ENCODE data around the gene ALMS1. TPM values are rescaled to one million over a fixed set of nuclear protein-coding genes. Genes with fewer than 3 reads are reported as not detected.
"Not testable (repeated sequence)": the region's sequence is repeated elsewhere in the genome, so short reads cannot be mapped to it uniquely, and the experiment has no call there.

ALMS1 gene
- total and polyA plus RNA-seq, 4 donors = 7.2 to 58.0 (median 20.5) TPM

- no peaks in the 10 kb centered on the region for H3K27me3 ChIP-seq (ENCODE audit: control insufficient read depth in 3 of 3, insufficient read depth in 3 of 3, low read length in 2 of 3)
- no peak for TF ChIP-seq CTCF (IDR thresholded peaks at IDR 0.05; ENCODE audit: control extremely low read depth, extremely low read depth)
- no peak for ATAC-seq (ENCODE audit: insufficient read depth, low FRiP score)
- no peaks in the 10 kb centered on the region for H3K9me3 ChIP-seq (ENCODE audit: control insufficient read depth in 4 of 4, insufficient read depth in 3 of 4, low read length in 3 of 4)
- H3K27ac ChIP-seq (ENCODE audit: low read depth in 1 of 2, low read length in 1 of 2) = no peak overlapping the region
- H3K9ac ChIP-seq (ENCODE audit: insufficient read depth in 1 of 2, low read length in 2 of 2) = no peak overlapping the region
- H3K4me1 ChIP-seq (ENCODE audit: control insufficient read depth in 5 of 5, insufficient read depth in 5 of 5, low read length in 5 of 5) = no peaks in the 10 kb centered on the region
- DNase-seq = no peak
- no peak overlapping the region for H3K4me3 ChIP-seq
- peaks cover 21 to 38% (median 35%) of the 10 kb centered on the region in 4 donors for H3K36me3 ChIP-seq (ENCODE audit: control insufficient read depth in 4 of 4, insufficient read depth in 4 of 4, low read length in 4 of 4)
Observed at GRCh38 chr2:73449404-73449803, 63.8 kb downstream of the ALMS1 start.

DNA sequence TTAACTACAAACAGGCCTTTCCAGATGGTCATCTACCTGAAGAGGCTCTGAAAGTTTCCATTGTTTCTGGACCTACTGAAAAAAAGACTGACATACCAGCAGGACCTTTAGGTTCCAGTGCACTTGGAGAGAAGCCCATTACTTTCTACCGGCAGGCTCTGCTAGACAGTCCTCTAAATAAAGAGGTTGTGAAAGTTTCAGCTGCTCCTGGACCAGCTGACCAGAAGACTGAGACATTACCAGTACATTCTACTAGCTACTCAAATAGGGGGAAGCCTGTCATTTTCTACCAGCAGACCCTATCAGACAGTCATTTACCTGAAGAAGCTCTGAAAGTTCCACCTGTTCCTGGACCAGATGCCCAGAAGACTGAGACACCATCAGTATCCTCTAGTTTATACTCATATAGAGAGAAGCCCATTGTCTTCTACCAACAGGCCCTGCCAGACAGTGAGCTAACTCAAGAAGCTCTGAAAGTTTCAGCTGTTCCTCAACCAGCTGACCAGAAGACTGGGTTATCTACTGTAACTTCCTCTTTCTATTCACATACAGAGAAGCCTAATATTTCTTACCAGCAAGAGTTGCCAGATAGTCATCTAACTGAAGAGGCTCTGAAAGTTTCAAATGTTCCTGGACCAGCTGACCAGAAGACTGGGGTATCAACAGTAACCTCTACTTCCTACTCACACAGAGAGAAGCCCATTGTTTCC, 65.8 kb downstream of the ALMS1 start:
- ATAC-seq (ENCODE audit: insufficient read depth, low FRiP score) = no peak
- no peak for DNase-seq
- Histone ChIP-seq H3K27me3 (ENCODE audit: control insufficient read depth in 3 of 3, insufficient read depth in 3 of 3, low read length in 2 of 3) (no peaks in the 10 kb centered on the region), H3K27ac (ENCODE audit: low read depth in 1 of 2, low read length in 1 of 2) (no peak overlapping the region), H3K9me3 (ENCODE audit: control insufficient read depth in 4 of 4, insufficient read depth in 3 of 4, low read length in 3 of 4) (no peaks in the 10 kb centered on the region), H3K4me1 (ENCODE audit: control insufficient read depth in 5 of 5, insufficient read depth in 5 of 5, low read length in 5 of 5) (no peaks in the 10 kb centered on the region), H3K36me3 (ENCODE audit: control insufficient read depth in 4 of 4, insufficient read depth in 4 of 4, low read length in 4 of 4) (peaks cover 21 to 43% (median 37%) of the 10 kb centered on the region in 4 donors), H3K9ac (ENCODE audit: insufficient read depth in 1 of 2, low read length in 2 of 2) (no peak overlapping the region), H3K4me3 (no peak overlapping the region)
- no peak for TF ChIP-seq CTCF (IDR thresholded peaks at IDR 0.05; ENCODE audit: control extremely low read depth, extremely low read depth)
- 92 to 95% methylated on average over 1 of the region's 1 CpG for WGBS, 2 donors

- H3K4me1 ChIP-seq (ENCODE audit: control insufficient read depth in 5 of 5, insufficient read depth in 5 of 5, low read length in 5 of 5) = no peaks in the 10 kb centered on the region
- TF ChIP-seq CTCF (IDR thresholded peaks at IDR 0.05; ENCODE audit: control extremely low read depth, extremely low read depth) = no peak
- ATAC-seq (ENCODE audit: insufficient read depth, low FRiP score) (no peak), DNase-seq (no peak)
- no peak overlapping the region for H3K27ac ChIP-seq (ENCODE audit: low read depth in 1 of 2, low read length in 1 of 2)
- peaks cover 0 to 20% (median 8%) of the 10 kb centered on the region in 4 donors for H3K36me3 ChIP-seq (ENCODE audit: control insufficient read depth in 4 of 4, insufficient read depth in 4 of 4, low read length in 4 of 4)
- H3K9me3 ChIP-seq (ENCODE audit: control insufficient read depth in 4 of 4, insufficient read depth in 3 of 4, low read length in 3 of 4) = peaks cover 0 to 6% (median 2%) of the 10 kb centered on the region in 4 donors
- no peak overlapping the region for H3K9ac ChIP-seq (ENCODE audit: insufficient read depth in 1 of 2, low read length in 2 of 2)
- H3K27me3 ChIP-seq (ENCODE audit: control insufficient read depth in 3 of 3, insufficient read depth in 3 of 3, low read length in 2 of 3) = no peaks in the 10 kb centered on the region
- WGBS, 2 donors = 95 to 100% methylated on average over 3 of the region's 3 CpGs
- no peak overlapping the region for H3K4me3 ChIP-seq
Observed at GRCh38 chr2:73457982-73458381, 72.3 kb downstream of the ALMS1 start.

DNA sequence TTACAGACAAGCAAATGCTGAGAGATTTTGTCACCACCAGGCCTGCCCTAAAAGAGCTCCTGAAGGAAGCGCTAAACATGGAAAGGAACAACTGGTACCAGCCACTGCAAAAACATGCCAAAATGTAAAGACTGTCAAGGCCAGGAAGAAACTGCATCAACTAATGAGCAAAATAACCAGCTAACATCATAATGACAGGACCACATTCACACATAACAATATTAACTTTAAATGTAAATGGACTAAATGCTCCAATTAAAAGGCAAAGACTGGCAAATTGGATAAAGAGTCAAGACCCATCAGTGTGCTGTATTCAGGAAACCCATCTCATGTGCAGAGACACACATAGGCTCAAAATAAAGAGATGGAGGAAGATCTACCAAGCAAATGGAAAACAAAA, 76.8 kb downstream of the ALMS1 start:
- H3K4me3 ChIP-seq; DNase-seq; ATAC-seq (ENCODE audit: insufficient read depth, low FRiP score); H3K4me1 ChIP-seq (ENCODE audit: control insufficient read depth in 5 of 5, insufficient read depth in 5 of 5, low read length in 5 of 5); H3K9ac ChIP-seq (ENCODE audit: insufficient read depth in 1 of 2, low read length in 2 of 2); H3K9me3 ChIP-seq (ENCODE audit: control insufficient read depth in 4 of 4, insufficient read depth in 3 of 4, low read length in 3 of 4); H3K27ac ChIP-seq (ENCODE audit: low read depth in 1 of 2, low read length in 1 of 2); H3K27me3 ChIP-seq (ENCODE audit: control insufficient read depth in 3 of 3, insufficient read depth in 3 of 3, low read length in 2 of 3): not testable (repeated sequence)
- 95% methylated on average over 1 of the region's 1 CpG; no CpG with 5 or more reads in 1 of the 2 donors for WGBS, 2 donors
- peaks cover 0 to 15% (median 4%) of the 10 kb centered on the region in 4 donors for H3K36me3 ChIP-seq (ENCODE audit: control insufficient read depth in 4 of 4, insufficient read depth in 4 of 4, low read length in 4 of 4)
